GM19468 (cell line): Measurements from ENCODE around the gene TNFRSF13B.
"Not testable (repeated sequence)": the region's sequence is repeated elsewhere in the genome, so short reads cannot be mapped to it uniquely, and the experiment has no call there.

Experiments used
- ATAC-seq: cut with Tn5 transposase; IDR thresholded peaks from one replicate; pipeline ENCODE4 v1.9.1; 2021; ENCODE audit warnings: mild to moderate bottlenecking, moderate library complexity, moderate number of reproducible peaks; ENCODE audit not compliant: unreplicated experiment; ENCODE audit errors: extremely low read depth

The TNFRSF13B gene

DNA sequence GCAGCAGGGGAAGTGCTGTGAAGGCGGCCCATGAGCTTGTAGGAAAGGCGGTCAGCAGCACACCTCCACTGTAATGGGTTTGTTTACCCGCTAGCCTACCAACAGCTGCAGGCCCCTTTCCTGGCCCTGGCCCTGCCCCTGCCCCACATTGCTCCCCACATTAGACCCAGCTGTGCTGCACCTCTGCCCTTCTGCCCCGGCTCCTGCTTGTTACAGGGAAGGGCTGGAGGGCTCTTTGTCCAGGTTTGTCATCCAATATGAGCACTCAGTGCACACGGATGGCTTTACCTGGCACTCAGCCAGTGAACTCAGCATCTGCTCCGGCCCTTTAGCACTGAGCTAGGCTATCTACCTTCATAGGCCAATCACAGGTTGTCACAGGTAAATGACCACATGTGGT is 36.0 kb upstream of the TNFRSF13B start:
- ATAC-seq, result not testable (repeated sequence)

DNA sequence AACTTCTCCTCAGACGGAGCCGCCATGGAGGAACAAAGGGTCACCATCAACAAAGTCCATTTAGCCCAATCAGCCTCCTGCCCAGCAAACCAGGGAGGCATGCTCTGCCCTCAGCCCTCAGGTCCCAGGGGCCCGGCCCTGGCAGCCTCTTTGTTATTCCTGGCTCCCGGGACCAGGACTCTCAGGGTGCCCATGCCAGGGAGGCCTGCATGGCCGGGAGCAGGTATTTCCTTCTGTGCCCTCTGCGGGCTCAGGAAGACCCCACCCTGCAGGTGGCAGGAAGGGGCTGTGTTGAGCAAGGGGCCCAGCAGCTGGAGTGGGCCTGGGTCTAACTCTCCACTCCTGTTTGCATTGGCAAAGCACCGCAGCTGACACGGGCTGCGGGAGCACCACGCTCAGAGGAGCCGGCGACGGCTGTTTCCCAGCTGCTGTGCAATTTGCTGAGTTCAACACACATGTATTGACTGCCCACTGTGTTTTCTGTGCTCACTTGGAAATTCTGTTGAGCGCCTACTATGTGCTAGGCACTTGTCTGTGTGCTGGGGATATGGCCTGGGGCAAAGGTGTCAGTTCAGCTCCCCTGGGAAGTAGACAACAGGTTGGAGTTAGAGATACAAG is 33.2 kb upstream of the TNFRSF13B start:
- ATAC-seq, result not testable (repeated sequence)

DNA sequence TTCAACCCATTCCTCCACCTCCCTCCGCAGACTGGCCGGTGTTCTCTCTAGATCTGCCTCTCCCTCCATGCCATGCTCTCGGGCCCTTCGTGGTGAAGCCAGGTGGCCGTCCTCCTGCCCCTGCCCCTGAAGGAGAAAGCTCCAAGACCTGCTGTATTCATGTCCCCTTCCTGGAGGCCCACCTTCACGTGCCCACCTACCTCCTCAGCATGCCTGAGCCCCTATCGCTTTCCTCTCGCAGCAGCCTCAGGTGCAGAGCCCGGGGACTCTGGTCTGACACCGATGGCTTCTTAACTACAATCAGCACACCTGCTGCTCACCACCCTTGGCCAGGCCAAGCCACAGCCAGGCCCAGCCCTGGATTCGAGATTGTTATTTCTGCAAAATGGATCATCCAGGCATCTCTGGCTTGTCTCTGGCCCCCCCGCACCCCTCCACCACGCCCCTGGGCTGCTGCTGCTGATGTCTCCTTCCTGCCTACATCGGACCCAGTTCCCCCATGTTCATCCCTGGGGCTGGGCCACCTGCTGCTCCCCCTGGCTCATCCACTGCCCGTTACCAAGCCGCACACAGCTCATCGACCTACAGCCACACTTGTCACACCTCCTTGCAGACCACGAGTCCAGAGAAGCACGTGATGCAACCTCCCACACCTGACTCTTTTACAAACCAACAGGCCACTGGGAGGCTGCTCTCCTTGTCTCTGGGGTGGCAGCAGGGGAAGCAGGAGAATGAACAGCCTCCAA is 32.5 kb upstream of the TNFRSF13B start:
- no peak for ATAC-seq

- not testable (repeated sequence) for ATAC-seq
Measured at GRCh38 chr17:17002731-17003715, 31.1 kb upstream of the TNFRSF13B start.

- no peak for ATAC-seq
Measured at GRCh38 chr17:17001874-17002520, 30.1 kb upstream of the TNFRSF13B start.

DNA sequence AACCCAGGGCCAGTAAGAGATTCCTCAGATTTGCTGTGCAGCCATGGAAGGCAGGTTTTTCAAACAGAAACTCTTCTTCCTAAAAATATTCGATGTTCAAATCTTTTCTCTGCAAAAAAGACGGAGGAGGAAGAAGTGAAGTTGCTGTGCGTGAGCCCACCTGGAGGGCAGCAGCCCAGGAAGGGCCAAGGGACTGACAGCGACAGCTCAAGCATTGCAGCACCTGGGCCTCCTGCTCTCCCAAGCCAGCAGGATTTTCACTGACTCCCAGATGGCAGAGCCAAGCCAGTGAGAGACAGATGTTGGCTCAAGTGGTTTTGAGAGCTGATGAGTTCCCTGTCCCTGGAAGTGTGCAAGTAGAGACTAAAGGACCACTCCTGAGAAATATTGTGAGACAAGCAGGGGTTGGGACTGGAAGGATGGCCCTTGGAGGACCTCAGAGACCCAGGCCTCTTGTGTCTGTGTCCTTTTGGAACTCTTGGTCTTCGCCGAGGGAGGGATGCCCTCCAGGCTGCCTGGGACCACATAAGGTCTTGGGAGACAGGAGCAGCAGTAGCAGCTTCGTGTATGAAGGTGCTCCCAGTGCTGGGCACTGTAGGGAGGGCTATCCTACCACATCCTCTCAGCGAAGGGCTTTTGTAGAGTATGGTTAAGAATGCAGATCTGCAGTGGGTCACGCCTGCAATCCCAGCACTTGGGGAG is 29.3 kb upstream of the TNFRSF13B start:
- no peak for ATAC-seq

DNA sequence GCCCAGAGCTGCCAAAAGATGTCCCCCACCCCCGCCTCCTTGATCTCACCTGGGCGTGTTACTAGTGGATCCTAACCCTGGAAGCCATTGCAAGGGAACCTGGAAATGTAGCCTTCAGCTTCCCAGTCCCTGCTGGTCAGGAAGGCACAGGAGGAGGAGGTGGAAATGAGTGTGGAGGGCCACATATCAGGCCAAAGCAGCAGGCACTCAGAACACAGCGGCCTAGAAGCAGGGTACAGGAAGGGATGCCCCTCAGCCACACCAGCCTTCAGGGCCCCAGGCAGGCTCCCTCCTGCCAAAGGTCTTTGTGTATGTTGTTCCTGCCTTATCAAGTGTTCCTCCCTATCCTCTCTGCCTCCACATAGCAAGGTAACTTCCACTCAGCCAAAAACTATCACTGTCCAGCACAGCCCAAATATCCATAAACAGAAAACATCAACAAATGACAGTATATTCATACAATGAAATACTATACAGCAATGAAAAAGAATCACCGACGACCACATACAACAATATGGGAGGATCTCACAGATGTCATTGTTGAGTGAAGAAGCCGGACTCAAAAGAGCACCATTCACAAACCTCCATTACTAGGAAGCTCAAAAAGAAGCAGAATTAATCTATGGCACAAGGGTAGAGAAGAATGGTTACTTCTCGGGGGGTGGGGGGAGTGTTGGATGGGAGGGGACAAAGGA is 28.2 kb upstream of the TNFRSF13B start:
- ATAC-seq, result no peak

GRCh38 chr17:16997514-16998429 is 25.9 kb upstream of the TNFRSF13B start:
- ATAC-seq, result no peak

DNA sequence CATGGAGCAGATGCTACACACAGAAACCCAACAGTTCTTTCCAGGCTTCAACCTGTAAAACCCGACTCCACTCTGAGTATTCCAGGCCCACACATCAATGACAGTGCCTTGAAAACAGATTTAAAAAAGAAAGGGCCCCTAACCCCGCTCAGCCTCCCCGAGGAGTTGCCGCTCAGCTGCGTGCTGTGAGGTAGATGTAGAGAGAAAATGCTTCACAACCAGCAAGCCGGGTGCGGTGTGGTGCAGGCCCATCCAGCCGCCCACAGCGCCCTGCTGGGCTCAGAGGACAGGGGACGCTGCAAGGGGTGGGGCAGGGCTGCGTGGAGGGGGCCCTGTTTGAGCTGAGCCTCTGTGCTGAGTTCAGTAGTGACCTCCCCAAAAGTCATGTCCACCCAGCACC is 24.8 kb upstream of the TNFRSF13B start:
- ATAC-seq, result not testable (repeated sequence)

DNA sequence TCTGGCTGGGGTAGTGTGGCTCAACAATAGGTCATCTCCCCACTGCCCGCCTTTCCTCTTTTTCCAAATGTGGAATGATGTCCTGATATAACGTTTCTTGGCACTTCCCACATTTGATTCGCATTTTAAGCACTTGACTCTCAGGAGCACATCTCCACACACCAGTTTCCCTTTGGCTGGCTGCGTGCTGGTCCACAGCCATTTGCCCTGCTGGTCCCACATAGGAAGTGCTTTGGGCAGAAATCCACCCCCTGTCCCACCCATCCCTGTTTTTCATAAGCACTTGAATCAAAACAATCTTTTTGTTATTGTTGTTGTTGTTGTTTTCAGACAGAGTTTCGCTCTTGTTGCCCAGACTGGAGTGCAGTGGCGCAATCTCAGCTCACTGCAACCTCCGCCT is 24.0 kb upstream of the TNFRSF13B start:
- no peak for ATAC-seq

GRCh38 chr17:16994631-16995030 is 22.7 kb upstream of the TNFRSF13B start:
- no peak for ATAC-seq

DNA sequence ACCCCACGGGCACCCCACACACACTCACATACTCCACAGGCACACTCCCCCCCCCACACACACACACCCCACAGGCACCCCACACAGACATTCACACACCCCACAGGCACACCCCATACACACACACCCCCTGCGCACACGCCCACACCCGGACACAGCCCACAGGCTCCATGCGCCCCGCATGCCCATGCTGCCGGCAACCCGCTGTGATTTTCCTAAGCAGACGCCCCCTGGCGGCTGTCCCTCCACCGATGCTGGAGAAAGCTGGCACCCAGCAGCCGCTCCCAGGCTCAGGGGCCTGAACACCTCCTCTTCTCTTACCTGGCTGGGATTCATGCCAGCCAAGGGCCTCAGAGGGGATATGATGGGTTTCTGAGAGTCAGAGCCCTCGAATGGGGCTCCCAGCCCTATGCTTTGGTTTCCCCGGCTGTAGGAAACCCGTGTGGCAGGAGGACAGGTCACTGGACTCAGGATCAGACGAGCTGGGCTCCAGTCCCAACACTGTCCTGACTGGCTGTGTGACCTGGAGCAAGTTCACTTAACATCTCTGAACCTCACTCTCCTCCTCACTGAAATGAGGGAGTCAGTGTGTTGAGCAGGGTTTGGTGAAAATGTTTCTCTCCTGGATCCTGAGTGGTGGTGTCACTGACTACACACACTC is 19.6 kb upstream of the TNFRSF13B start:
- ATAC-seq, result no peak

DNA sequence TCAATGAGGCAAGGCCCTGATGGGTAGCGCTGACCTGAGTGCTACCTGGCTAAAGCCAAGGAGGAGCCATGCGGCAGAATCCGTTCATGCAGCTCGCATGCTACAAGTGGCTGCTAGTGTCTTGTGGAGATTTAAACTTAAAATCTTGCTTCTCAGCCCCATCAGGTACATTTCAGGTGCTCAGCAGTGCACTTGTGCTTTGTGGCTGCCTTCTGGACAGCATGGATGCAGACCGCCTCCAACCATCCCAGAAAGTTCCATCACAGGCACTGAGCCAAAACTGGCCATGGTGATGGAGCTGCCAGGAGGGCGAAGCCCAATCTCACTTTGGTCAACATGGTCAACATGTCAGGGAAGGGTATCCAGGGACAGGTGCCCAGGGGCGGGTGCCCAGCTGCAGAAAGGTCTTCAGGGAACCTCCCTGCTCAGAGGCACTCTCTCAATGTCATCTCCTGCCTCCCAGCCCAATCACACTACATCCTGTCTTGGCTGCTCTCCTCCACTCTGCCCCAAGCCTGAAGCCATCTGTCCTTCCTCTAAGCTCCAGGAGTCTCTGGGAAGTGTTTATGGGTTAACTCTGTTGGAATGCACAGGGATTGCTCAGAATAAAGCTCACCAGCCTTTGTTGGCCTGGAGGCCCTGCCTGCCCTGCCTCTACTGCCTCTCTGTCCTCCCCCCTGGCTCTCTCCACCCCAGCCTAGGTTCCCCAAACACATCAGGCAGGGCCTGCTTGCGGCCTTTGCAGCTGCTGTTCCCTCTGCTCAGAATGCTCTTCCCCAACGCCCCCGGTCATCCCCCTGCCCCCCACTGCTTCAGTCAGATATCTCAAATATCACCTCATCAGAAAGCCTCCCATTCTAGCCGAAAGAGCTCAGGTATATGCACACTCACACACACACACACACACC is 18.3 kb upstream of the TNFRSF13B start:
- ATAC-seq, result no peak

DNA sequence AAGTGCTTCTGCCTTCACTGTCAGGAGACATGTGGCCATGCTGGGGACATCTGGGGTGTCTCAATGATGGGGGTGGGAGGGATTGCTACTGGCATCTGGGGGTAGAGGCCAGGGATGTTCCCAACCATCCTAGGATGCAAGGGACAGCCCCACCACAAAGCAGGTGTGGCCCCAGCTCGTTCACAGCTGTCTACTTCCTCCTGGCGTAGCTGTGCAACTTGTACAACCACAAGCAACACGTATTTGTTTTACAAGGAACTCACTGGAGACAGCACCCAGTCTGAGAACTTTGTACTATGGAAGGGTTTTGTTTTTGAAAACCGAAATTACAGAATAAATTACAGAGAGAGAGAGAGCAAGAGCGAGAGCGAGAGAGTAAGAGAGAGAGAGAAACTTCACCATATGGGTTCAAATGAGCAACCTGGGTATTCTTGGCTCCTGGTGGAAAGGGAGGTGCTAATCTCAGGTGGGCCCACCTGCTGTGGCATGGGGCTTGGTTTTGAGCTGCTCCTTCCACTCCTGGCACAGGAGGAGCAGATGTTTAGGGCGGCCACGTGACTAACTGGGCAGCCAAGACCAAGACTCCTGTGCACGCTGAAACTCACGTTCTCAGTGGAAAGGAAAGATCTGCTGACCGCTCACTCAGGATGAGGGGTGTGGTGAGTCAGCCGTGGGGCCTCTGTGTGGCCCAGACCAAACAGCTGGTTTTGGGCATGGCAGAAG is 17.5 kb upstream of the TNFRSF13B start:
- peak; percentile 10 for ATAC-seq

DNA sequence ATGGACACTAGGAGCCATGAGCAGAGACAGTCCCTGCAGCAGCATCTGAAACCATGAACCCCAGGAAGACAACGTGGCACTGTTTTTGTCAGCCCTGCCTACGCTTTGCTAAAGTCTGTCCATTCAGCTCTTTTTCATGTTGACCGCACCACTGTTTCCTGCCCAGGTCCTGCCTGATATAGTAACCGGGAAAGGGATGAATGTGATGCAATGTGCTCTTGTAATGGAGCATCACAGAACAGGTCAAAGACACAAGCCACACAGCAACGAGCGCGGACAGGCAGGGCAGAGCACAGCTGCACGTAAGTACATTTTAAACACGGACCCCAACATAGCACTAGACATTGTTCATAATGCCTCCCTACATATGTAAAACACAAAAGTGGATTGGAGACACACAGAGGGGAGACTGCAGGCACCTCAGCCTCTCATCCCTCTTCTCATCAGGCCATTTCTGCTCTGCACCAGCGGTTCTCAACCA is 16.9 kb upstream of the TNFRSF13B start:
- ATAC-seq, result no peak
